Panc1 (cell line): ENCODE measurements around the gene SIGLEC15. TPM values are rescaled to one million over a fixed set of nuclear protein-coding genes. Genes with fewer than 3 reads are reported as not detected.

Experiments
- ATAC-seq: fragments of 200-7000 bp; cut with Tn5 transposase; 2 replicates; pipeline ENCODE4 v1.9.1; 2020; ENCODE audit warnings: mild to moderate bottlenecking, moderate library complexity
- BruUV-seq: library from RNA; stranded (reverse); fragments of 400-500 nt; replicated peaks from 2 replicates; lab custom pipeline; 2021; lab: Mats Ljungman, UMichigan
- CTCF ChIA-PET: fragments of 300-600 bp; sonication (Branson Sonifier 250); formaldehyde crosslinking; loops from one replicate; lab custom pipeline; 2022; ENCODE audit warnings: antibody characterized with exemption; lab: Charles Lee
- POLR2A ChIA-PET: fragments of 300-600 bp; sonication (Branson Sonifier 250); formaldehyde crosslinking; loops from one replicate; lab custom pipeline; 2022; ENCODE audit warnings: antibody characterized with exemption; lab: Charles Lee
- DNase-seq: peaks from one replicate; pipeline ENCODE4 v3.0.0-alpha.2; 2010; ENCODE audit warnings: low read depth, low spot score
- H3K27ac ChIP-seq: 2 replicates; pipeline ENCODE4 v1.5.1; 2011; ENCODE audit warnings: mild to moderate bottlenecking, low read length, inconsistent platforms
- H3K27me3 ChIP-seq: fragments of 200-500 bp; sonication (Bioruptor generic); 2 replicates; pipeline ENCODE4 v1.6.0; 2014; ENCODE audit warnings: low read length, inconsistent platforms; ENCODE audit not compliant: control insufficient read depth, insufficient read depth
- H3K36me3 ChIP-seq: fragments of 200-500 bp; sonication (Bioruptor generic); 2 replicates; pipeline ENCODE4 v1.5.1; 2014; ENCODE audit warnings: inconsistent platforms, mild to moderate bottlenecking, low read length, moderate library complexity; ENCODE audit not compliant: control insufficient read depth, insufficient read depth
- H3K4me1 ChIP-seq: 2 replicates; pipeline ENCODE4 v1.5.1; 2011; ENCODE audit warnings: inconsistent platforms, mild to moderate bottlenecking, low read length, moderate library complexity; ENCODE audit not compliant: control insufficient read depth, insufficient read depth
- H3K4me3 ChIP-seq, 2 experiments: 2 replicates each; pipeline ENCODE4 v1.5.1; 2011 to 2012; ENCODE audit warnings: low read depth in 2 of 2, low read length in 2 of 2, mild to moderate bottlenecking in 2 of 2, inconsistent platforms in 1 of 2, moderate library complexity in 1 of 2
- H3K9me3 ChIP-seq: fragments of 200-500 bp; sonication (Bioruptor generic); 2 replicates; pipeline ENCODE4 v1.5.1; 2014; ENCODE audit warnings: low read depth, mild to moderate bottlenecking, inconsistent platforms, low read length, moderate library complexity; ENCODE audit not compliant: control insufficient read depth, insufficient read depth
- POLR2AphosphoS5 ChIP-seq: IDR thresholded peaks from 2 replicates; pipeline ENCODE4 v1.6.1; 2012; ENCODE audit warnings: mild to moderate bottlenecking, low read depth, low read length, moderate library complexity
- REST ChIP-seq, 2 experiments: IDR thresholded peaks; 2 replicates each; pipeline ENCODE4 v1.6.1; 2011 to 2012; ENCODE audit warnings: low read depth in 2 of 2, control low read depth in 1 of 2, low read length in 1 of 2, mild to moderate bottlenecking in 1 of 2, moderate library complexity in 1 of 2; ENCODE audit not compliant: insufficient read depth in 1 of 2
- SIN3A ChIP-seq: IDR thresholded peaks from 2 replicates; pipeline ENCODE4 v1.6.1; 2012; ENCODE audit warnings: low read depth, mild to moderate bottlenecking, low read length, moderate library complexity, borderline replicate concordance; ENCODE audit not compliant: insufficient read depth
- TCF7L2 ChIP-seq: IDR thresholded peaks from 2 replicates; pipeline ENCODE4 v1.6.1; 2011; ENCODE audit warnings: mild to moderate bottlenecking, low read depth, low read length, inconsistent platforms
- in situ Hi-C: cut with HindIII; loops from 2 replicates; pipeline ENCODE4 v1.10.0; 2016; ENCODE audit warnings: low sequenced_read_pairs, low pct_unique_long_range_greater_than_20kb
- intact Hi-C: fragments of 100-400 bp; cut with micrococcal nuclease; formaldehyde crosslinking; loops from one replicate; pipeline ENCODE4 v1.10.0; 2022; ENCODE audit not compliant: unreplicated experiment
- total RNA-seq: library from RNA; stranded (reverse); gene quantifications from one replicate; pipeline ENCODE4 v1.2.1, GENCODE V29; 2021; ENCODE audit not compliant: unreplicated experiment
- TF ChIP-seq, protein P1 (sequence below): fragments of 450-650 bp; IDR thresholded peaks from 2 replicates; pipeline ENCODE4 v1.5.1; 2017; ENCODE audit warnings: mild to moderate bottlenecking

The SIGLEC15 gene
- total RNA-seq, 1 experiment from 2014 or later, result 0.23 TPM

GRCh38 chr18:45783097-45784075 is 42.1 kb upstream of the SIGLEC15 start:
- H3K4me1 ChIP-seq, result no peaks in the 10 kb centered on the region
- no TSS peak for BruUV-seq
- no peak for DNase-seq
- in situ Hi-C loops, result no loop called here
- H3K9me3 ChIP-seq, result no peaks in the 10 kb centered on the region
- H3K36me3 ChIP-seq, result no peaks in the 10 kb centered on the region
- ChIA-PET POLR2A (no interaction called here), CTCF (no interaction called here)
- intact Hi-C loops, result no loop called here
- H3K27ac ChIP-seq, result no peak overlapping the region; the same call in 1 of the 2 replicates
- TF ChIP-seq SIN3A (no peak), POLR2AphosphoS5 (no peak), TCF7L2 (no peak), REST (IDR thresholded peaks at IDR 0.05; ENCODE audit: insufficient read depth in 1 of 2, low read depth in 2 of 2, low read length in 1 of 2) (no peak)
- TF ChIP-seq, protein P1, sequence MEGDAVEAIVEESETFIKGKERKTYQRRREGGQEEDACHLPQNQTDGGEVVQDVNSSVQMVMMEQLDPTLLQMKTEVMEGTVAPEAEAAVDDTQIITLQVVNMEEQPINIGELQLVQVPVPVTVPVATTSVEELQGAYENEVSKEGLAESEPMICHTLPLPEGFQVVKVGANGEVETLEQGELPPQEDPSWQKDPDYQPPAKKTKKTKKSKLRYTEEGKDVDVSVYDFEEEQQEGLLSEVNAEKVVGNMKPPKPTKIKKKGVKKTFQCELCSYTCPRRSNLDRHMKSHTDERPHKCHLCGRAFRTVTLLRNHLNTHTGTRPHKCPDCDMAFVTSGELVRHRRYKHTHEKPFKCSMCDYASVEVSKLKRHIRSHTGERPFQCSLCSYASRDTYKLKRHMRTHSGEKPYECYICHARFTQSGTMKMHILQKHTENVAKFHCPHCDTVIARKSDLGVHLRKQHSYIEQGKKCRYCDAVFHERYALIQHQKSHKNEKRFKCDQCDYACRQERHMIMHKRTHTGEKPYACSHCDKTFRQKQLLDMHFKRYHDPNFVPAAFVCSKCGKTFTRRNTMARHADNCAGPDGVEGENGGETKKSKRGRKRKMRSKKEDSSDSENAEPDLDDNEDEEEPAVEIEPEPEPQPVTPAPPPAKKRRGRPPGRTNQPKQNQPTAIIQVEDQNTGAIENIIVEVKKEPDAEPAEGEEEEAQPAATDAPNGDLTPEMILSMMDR, result no peak
- no peaks in the 10 kb centered on the region for H3K27me3 ChIP-seq
- ATAC-seq, result no peak
- H3K4me3 ChIP-seq, result no peak overlapping the region

DNA sequence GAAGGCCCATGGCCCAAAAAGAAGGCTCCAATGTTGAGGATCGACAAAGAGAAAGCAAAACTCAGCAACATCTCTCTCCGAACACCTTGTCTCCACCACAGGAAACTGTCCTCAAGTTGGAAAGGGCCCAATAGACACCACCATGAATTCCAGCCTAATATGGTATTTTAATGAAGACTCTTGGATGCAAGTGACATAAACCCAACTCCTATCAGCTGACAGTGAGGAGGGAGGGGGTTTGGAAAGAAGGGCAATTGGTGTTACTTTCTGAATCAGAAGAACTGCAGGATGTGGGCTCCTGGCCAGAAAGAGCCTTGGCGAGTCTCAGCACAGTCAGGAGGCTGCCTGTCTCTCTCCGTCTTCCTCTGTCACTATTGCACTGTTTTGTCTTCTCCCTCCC is 40.3 kb upstream of the SIGLEC15 start:
- POLR2A ChIA-PET, result no interaction called here
- BruUV-seq, result no TSS peak
- CTCF ChIA-PET, result no interaction called here
- no peak for DNase-seq
- H3K4me1 ChIP-seq, result no peaks in the 10 kb centered on the region
- intact Hi-C loops, result no loop called here
- in situ Hi-C loops, result no loop called here
- no peak overlapping the region for H3K4me3 ChIP-seq
- ATAC-seq, result no peak
- H3K36me3 ChIP-seq, result no peaks in the 10 kb centered on the region
- H3K27me3 ChIP-seq, result no peaks in the 10 kb centered on the region
- H3K9me3 ChIP-seq, result no peaks in the 10 kb centered on the region
- TF ChIP-seq TCF7L2 (no peak), REST (IDR thresholded peaks at IDR 0.05; ENCODE audit: insufficient read depth in 1 of 2, low read depth in 2 of 2, low read length in 1 of 2) (no peak), SIN3A (no peak), POLR2AphosphoS5 (no peak)
- TF ChIP-seq, protein P1, result no peak
- no peak overlapping the region for H3K27ac ChIP-seq
